ENCODE measurements around the gene MYOZ1.

- TF ChIP-seq POLR2A (IDR thresholded peaks at IDR 0.05; ENCODE audit: low read length) (no peak), GATA1 (IDR thresholded peaks at IDR 0.05; ENCODE audit: low read depth, low read length) (no peak)
Measured at GRCh38 chr10:73641328-73642060, at the start of gene MYOZ1.

Data from erythroblast (primary cell).